HG03139 (cell line): ENCODE data around the gene RETREG3.
"Not testable (repeated sequence)": the region's sequence is repeated elsewhere in the genome, so short reads cannot be mapped to it uniquely, and the experiment has no call there.

Source experiments
- ATAC-seq: cut with Tn5 transposase; IDR thresholded peaks from one replicate; pipeline ENCODE4 v1.9.1; 2021; ENCODE audit not compliant: unreplicated experiment

The RETREG3 gene

GRCh38 chr17:42613699-42614295 lies 4.6 kb upstream of the RETREG3 start:
- no peak for ATAC-seq

- ATAC-seq = no peak
Measured at GRCh38 chr17:42612013-42612412, 2.8 kb upstream of the RETREG3 start.

GRCh38 chr17:42609814-42610801 lies 934 bp upstream of the RETREG3 start:
- ATAC-seq = not testable (repeated sequence)

- ATAC-seq = peak; percentile 24
Measured at GRCh38 chr17:42608305-42609181, 631 bp downstream of the RETREG3 start.

GRCh38 chr17:42607769-42608168 lies 1.4 kb downstream of the RETREG3 start:
- ATAC-seq = no peak

- no peak for ATAC-seq
Measured at GRCh38 chr17:42603318-42603717, 5.9 kb downstream of the RETREG3 start.

- no peak for ATAC-seq
Measured at GRCh38 chr17:42598905-42599304, 10.3 kb downstream of the RETREG3 start.

- no peak for ATAC-seq
Measured at GRCh38 chr17:42596386-42596785, 12.8 kb downstream of the RETREG3 start.

- ATAC-seq = no peak
Measured at GRCh38 chr17:42591411-42591810, 17.8 kb downstream of the RETREG3 start.

- ATAC-seq = no peak
Measured at GRCh38 chr17:42590886-42591285, 18.3 kb downstream of the RETREG3 start.

- no peak for ATAC-seq
Measured at GRCh38 chr17:42586514-42587230, 22.5 kb downstream of the RETREG3 start.

- no peak for ATAC-seq
Measured at GRCh38 chr17:42585353-42585752, 23.8 kb downstream of the RETREG3 start.

GRCh38 chr17:42584880-42585279 lies 24.3 kb downstream of the RETREG3 start:
- no peak for ATAC-seq

GRCh38 chr17:42581744-42582270 lies 27.4 kb downstream of the RETREG3 start:
- ATAC-seq = no peak

GRCh38 chr17:42579794-42580551 lies 29.2 kb downstream of the RETREG3 start:
- no peak for ATAC-seq

- no peak for ATAC-seq
Measured at GRCh38 chr17:42578282-42578869, 30.8 kb downstream of the RETREG3 start.

- ATAC-seq = peak; percentile 56
Measured at GRCh38 chr17:42577532-42578281, 31.5 kb downstream of the RETREG3 start, which contains the start of gene PSMC3IP. Gene PSMC3IP, minus strand, starts transcription at chr17:42577729. Its CDS starts 43 bp downstream, at chr17:42577686.

- ATAC-seq = no peak
Measured at GRCh38 chr17:42577140-42577531, 32.0 kb downstream of the RETREG3 start.
